Duodenal mucosa (tissue), 2 donors: ENCODE measurements around the gene COG6.

Experiments used
- H3K27ac ChIP-seq: one replicate; pipeline ENCODE4 v1.7.0; 2013; ENCODE audit warnings: low read depth, low read length
- H3K27me3 ChIP-seq, 2 donors: one replicate each; pipeline ENCODE4 v1.7.0; 2013; ENCODE audit warnings: low read length in 2 of 2, control low read depth in 1 of 2; ENCODE audit not compliant: insufficient read depth in 2 of 2, control insufficient read depth in 1 of 2
- H3K36me3 ChIP-seq, 2 donors: one replicate each; pipeline ENCODE4 v1.7.0; 2013; ENCODE audit warnings: low read length in 2 of 2, control low read depth in 1 of 2; ENCODE audit not compliant: insufficient read depth in 2 of 2, control insufficient read depth in 1 of 2
- H3K4me1 ChIP-seq, 2 donors: one replicate each; pipeline ENCODE4 v1.7.0; 2013; ENCODE audit warnings: low read length in 2 of 2, control low read depth in 1 of 2; ENCODE audit not compliant: insufficient read depth in 2 of 2, control insufficient read depth in 1 of 2
- H3K4me3 ChIP-seq, 2 donors: one replicate each; pipeline ENCODE4 v1.7.0; 2013; ENCODE audit warnings: low read length in 2 of 2, low read depth in 1 of 2
- H3K9ac ChIP-seq, 2 donors: one replicate each; pipeline ENCODE4 v1.7.0; 2013; ENCODE audit warnings: low read length in 2 of 2, low read depth in 1 of 2
- H3K9me3 ChIP-seq, 2 donors: one replicate each; pipeline ENCODE4 v1.7.0; 2013; ENCODE audit warnings: low read length in 2 of 2, control low read depth in 1 of 2; ENCODE audit not compliant: control insufficient read depth in 1 of 2

COG6 gene

GRCh38 chr13:39655569-39656324 lies at the start of gene COG6:
COG6 (plus strand) TSS chr13:39655662; CDS start chr13:39655727, 65 bp downstream.
- H3K27ac ChIP-seq, result no peak within 1 kb of the TSS
- peak within 1 kb of the TSS; percentile 91 to 93 for H3K4me3 ChIP-seq
- peaks cover 0 to 5% of the 10 kb centered on the region in 2 donors for H3K36me3 ChIP-seq
- H3K4me1 ChIP-seq, result peaks cover 5% of the 10 kb centered on the region in 2 donors
- H3K27me3 ChIP-seq, result no peaks in the 10 kb centered on the region
- H3K9me3 ChIP-seq, result no peaks in the 10 kb centered on the region
- H3K9ac ChIP-seq, result peak within 1 kb of the TSS; percentile 60 to 85

GRCh38 chr13:39605677-39606320 lies 49.7 kb upstream of the COG6 start:
- Histone ChIP-seq H3K36me3 (no peaks in the 10 kb centered on the region), H3K9me3 (no peaks in the 10 kb centered on the region), H3K4me3 (no peak overlapping the region), H3K9ac (no peak overlapping the region), H3K27ac (no peak overlapping the region), H3K27me3 (peaks cover 9 to 26% of the 10 kb centered on the region in 2 donors), H3K4me1 (peaks cover 0 to 9% of the 10 kb centered on the region in 2 donors)

GRCh38 chr13:39607876-39608275 lies 47.6 kb upstream of the COG6 start:
- H3K36me3 ChIP-seq, result no peaks in the 10 kb centered on the region
- no peaks in the 10 kb centered on the region for H3K9me3 ChIP-seq
- no peak overlapping the region for H3K4me3 ChIP-seq
- no peak overlapping the region for H3K27ac ChIP-seq
- H3K4me1 ChIP-seq, result peaks cover 0 to 3% of the 10 kb centered on the region in 2 donors
- H3K9ac ChIP-seq, result no peak overlapping the region
- H3K27me3 ChIP-seq, result peaks cover 0 to 9% of the 10 kb centered on the region in 2 donors

GRCh38 chr13:39612023-39612637 lies 43.3 kb upstream of the COG6 start:
- Histone ChIP-seq H3K9me3 (no peaks in the 10 kb centered on the region), H3K4me3 (no peak overlapping the region), H3K9ac (no peak overlapping the region), H3K36me3 (no peaks in the 10 kb centered on the region), H3K4me1 (no peaks in the 10 kb centered on the region), H3K27ac (no peak overlapping the region), H3K27me3 (no peaks in the 10 kb centered on the region)

GRCh38 chr13:39616087-39616694 lies 39.3 kb upstream of the COG6 start:
- Histone ChIP-seq H3K27ac (no peak overlapping the region), H3K9ac (no peak overlapping the region), H3K27me3 (no peaks in the 10 kb centered on the region)

DNA sequence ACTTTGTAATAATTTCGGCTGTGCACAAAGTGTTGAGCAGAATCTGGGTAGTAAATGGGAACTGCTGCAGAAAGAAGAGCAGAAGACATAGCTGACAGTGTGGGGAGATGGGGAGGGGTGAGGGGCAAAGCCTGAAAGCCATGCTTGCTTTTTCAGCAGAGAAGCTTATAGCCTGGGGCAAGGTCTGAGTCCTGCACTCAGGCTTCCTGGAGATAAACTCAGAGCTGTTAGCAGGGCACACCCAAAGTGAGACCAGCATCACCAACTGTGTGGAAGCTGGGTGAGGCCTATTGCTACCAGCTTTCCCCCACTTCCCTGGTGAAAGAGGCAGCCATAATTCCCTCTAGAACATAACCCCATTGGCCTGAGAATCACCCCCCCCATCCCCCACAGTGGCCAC lies 36.9 kb upstream of the COG6 start:
- Histone ChIP-seq H3K27ac (no peak overlapping the region), H3K27me3 (no peaks in the 10 kb centered on the region), H3K4me3 (no peak overlapping the region), H3K9me3 (no peaks in the 10 kb centered on the region), H3K9ac (no peak overlapping the region), H3K36me3 (no peaks in the 10 kb centered on the region), H3K4me1 (no peaks in the 10 kb centered on the region)

More at GRCh38 chr13:39616087-39616694, 39.3 kb upstream of the COG6 start:
- H3K36me3 ChIP-seq, result no peaks in the 10 kb centered on the region
- H3K4me3 ChIP-seq, result no peak overlapping the region
- no peaks in the 10 kb centered on the region for H3K4me1 ChIP-seq
- H3K9me3 ChIP-seq, result no peaks in the 10 kb centered on the region

DNA sequence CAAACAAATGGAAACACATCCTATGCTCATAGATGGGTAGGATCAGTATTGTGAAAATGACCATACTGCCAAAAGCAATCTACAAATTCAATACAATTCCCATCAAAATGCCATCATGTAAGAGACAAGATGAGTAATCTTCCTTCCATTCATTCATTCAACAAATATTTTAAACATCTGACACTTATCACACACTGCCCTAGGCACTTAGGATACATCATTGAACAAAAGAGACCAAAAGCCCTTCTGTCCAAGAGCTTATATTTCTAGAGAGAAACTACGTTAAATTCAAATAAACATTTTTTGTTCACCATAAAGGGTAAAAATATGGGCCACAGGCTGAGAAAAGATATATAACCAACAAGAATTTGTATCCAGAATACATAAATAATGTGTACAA lies 32.0 kb upstream of the COG6 start:
- H3K36me3 ChIP-seq, result no peaks in the 10 kb centered on the region
- no peak overlapping the region for H3K9ac ChIP-seq
- no peaks in the 10 kb centered on the region for H3K9me3 ChIP-seq
- H3K4me3 ChIP-seq, result no peak overlapping the region
- no peaks in the 10 kb centered on the region for H3K27me3 ChIP-seq
- H3K27ac ChIP-seq, result no peak overlapping the region
- no peaks in the 10 kb centered on the region for H3K4me1 ChIP-seq

GRCh38 chr13:39631307-39631706 lies 24.2 kb upstream of the COG6 start:
- Histone ChIP-seq H3K9me3 (no peaks in the 10 kb centered on the region), H3K4me3 (no peak overlapping the region), H3K4me1 (no peaks in the 10 kb centered on the region), H3K27ac (no peak overlapping the region), H3K27me3 (no peaks in the 10 kb centered on the region), H3K9ac (no peak overlapping the region), H3K36me3 (no peaks in the 10 kb centered on the region)

DNA sequence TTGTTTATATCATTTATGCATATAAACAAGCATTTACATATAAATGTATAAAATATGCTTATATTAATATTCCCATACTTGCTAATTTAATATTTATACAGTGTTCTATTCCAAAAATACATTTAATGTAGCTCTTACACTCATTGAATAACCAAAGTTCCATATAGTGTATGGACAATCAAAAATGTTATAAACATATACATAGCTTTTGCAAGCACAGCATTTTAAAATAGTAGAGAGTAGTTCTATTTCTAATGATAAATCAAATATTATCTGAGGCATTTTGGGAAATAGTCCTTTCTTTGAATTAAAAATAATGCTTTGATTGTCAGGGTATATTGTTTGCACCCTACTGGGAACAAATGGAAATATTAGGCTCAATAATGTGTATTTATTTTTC lies 22.5 kb upstream of the COG6 start:
- no peak overlapping the region for H3K4me3 ChIP-seq
- H3K9ac ChIP-seq, result no peak overlapping the region
- no peaks in the 10 kb centered on the region for H3K36me3 ChIP-seq
- no peaks in the 10 kb centered on the region for H3K27me3 ChIP-seq
- H3K4me1 ChIP-seq, result no peaks in the 10 kb centered on the region
- no peaks in the 10 kb centered on the region for H3K9me3 ChIP-seq
- no peak overlapping the region for H3K27ac ChIP-seq

- Histone ChIP-seq H3K9ac (no peak overlapping the region), H3K27me3 (no peaks in the 10 kb centered on the region), H3K27ac (no peak overlapping the region), H3K4me3 (no peak overlapping the region), H3K36me3 (no peaks in the 10 kb centered on the region), H3K4me1 (no peaks in the 10 kb centered on the region), H3K9me3 (no peaks in the 10 kb centered on the region)
Observed at GRCh38 chr13:39635564-39635963, 19.9 kb upstream of the COG6 start.
